Coronary artery (tissue), 2 donors: ENCODE results near the gene STRN.

Experiments used
- DNase-seq: peaks from one replicate; pipeline ENCODE4 v3.0.0-alpha.2; 2017; ENCODE audit warnings: low spot score
- H3K27ac ChIP-seq, 2 donors: fragments of 200-600 bp; sonication (generic); one replicate each; pipeline ENCODE4 v1.5.1; 2016 to 2019
- H3K4me3 ChIP-seq: fragments of 200-600 bp; sonication (generic); 2 replicates; pipeline ENCODE4 v1.5.1; 2016; ENCODE audit warnings: mild to moderate bottlenecking, moderate library complexity
- CTCF ChIP-seq: fragments of 200-600 bp; sonication (generic); IDR thresholded peaks from one replicate; pipeline ENCODE4 v1.5.1; 2019; ENCODE audit warnings: antibody characterized with exemption

Gene STRN

GRCh38 chr2:36871068-36871707, 95.1 kb downstream of the STRN start:
- no peak for TF ChIP-seq CTCF
- no peak overlapping the region for H3K4me3 ChIP-seq
- no peak overlapping the region for H3K27ac ChIP-seq
- DNase-seq, result no peak

- no peak for TF ChIP-seq CTCF
These were observed 96.7 kb downstream of the STRN start for GRCh38 chr2:36869606-36870005.

GRCh38 chr2:36861896-36862295, 104.4 kb downstream of the STRN start:
- H3K4me3 ChIP-seq, result no peak overlapping the region
- TF ChIP-seq CTCF, result no peak
- no peak for DNase-seq
- H3K27ac ChIP-seq, result no peak overlapping the region

More at GRCh38 chr2:36869606-36870005, 96.7 kb downstream of the STRN start:
- Histone ChIP-seq H3K4me3 (no peak overlapping the region), H3K27ac (no peak overlapping the region)
- no peak for DNase-seq

GRCh38 chr2:36859366-36859792, 107.0 kb downstream of the STRN start:
- Histone ChIP-seq H3K4me3 (no peak overlapping the region), H3K27ac (no peak overlapping the region)
- no peak for DNase-seq
- TF ChIP-seq CTCF, result no peak

GRCh38 chr2:36858551-36859365, 107.6 kb downstream of the STRN start:
- DNase-seq, result no peak
- no peak for TF ChIP-seq CTCF
- no peak overlapping the region for H3K27ac ChIP-seq
- H3K4me3 ChIP-seq, result no peak overlapping the region

GRCh38 chr2:36857713-36858112, 108.6 kb downstream of the STRN start:
- no peak overlapping the region for H3K4me3 ChIP-seq
- no peak for DNase-seq
- TF ChIP-seq CTCF, result no peak
- no peak overlapping the region for H3K27ac ChIP-seq

- no peak for DNase-seq
- H3K4me3 ChIP-seq, result no peak overlapping the region
- TF ChIP-seq CTCF, result no peak
- H3K27ac ChIP-seq, result no peak overlapping the region
These were observed 110.9 kb downstream of the STRN start for GRCh38 chr2:36855429-36855828.
